ENCODE data around the gene SLC38A11.

- no peak for TF ChIP-seq ZNF839 (CRISPR knock-in tag; IDR thresholded peaks at IDR 0.05; ENCODE audit: borderline replicate concordance)
- no peak for TF ChIP-seq ZBTB7B (CRISPR knock-in tag; IDR thresholded peaks at IDR 0.05)
- no peak for TF ChIP-seq ZNF879 (CRISPR knock-in tag; IDR thresholded peaks at IDR 0.05)
- TF ChIP-seq REST (IDR thresholded peaks at IDR 0.05; ENCODE audit: borderline replicate concordance in 1 of 2, low read depth in 1 of 2, low read length in 2 of 2) = no peak
- TF ChIP-seq MYC (CRISPR knock-in tag; IDR thresholded peaks at IDR 0.05; ENCODE audit: borderline replicate concordance) = no peak
These were observed 16.9 kb upstream of the SLC38A11 start for GRCh38 chr2:164972216-164972615.

Measured in HepG2 (cell line).